GM10248 (cell line): Measurements from ENCODE around the gene LIMA1.

ENCODE experiments used
- CTCF ChIA-PET: fragments of 300-600 bp; sonication (Branson Sonifier 250); formaldehyde crosslinking; extraction: SDS; loops from one replicate; lab custom pipeline; 2021; ENCODE audit warnings: antibody characterized with exemption; lab: Yijun Ruan, JAX
- POLR2A ChIA-PET: fragments of 350-650 bp; sonication (Branson Sonifier 250); formaldehyde crosslinking; extraction: SDS; loops from one replicate; lab custom pipeline; 2020; ENCODE audit warnings: antibody characterized with exemption; lab: Yijun Ruan, JAX
- DNase-seq: peaks from one replicate; pipeline ENCODE4 v3.0.0; 2012; ENCODE audit errors: extremely low spot score
- TF ChIP-seq, protein P1 (sequence below): IDR thresholded peaks from 2 replicates; pipeline ENCODE4 v1.5.1; 2012; ENCODE audit warnings: mild to moderate bottlenecking, low read depth; ENCODE audit errors: extremely low read depth, missing control alignments, control extremely low read depth

Gene LIMA1

DNA sequence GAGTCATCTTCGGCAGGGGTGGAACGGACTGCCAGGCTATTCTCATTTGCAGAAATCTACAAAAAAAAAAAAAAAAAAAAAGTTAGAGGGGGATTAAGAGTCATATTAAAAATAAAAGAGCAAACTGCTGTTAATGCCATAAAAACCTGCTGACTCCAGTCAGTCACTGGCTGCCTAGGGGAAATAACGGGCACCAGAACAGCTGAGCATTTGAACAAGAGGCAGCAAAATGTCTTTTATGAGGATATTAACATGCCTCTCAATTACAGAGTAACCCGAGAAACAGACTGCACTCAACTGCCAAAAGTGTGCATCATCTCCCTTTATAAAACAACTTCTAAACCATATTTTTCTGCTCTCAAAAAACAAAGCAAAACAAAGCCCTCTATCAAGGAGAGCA is 87.5 kb downstream of the LIMA1 start:
- ChIA-PET CTCF (interaction anchor here (1.3 to 2.8 kb wide), 5 partner anchors 8 to 20 kb away, joined by 3 to 7 read pairs (median 6); no protein-coding TSS in a partner anchor), POLR2A (no interaction called here)
- TF ChIP-seq, protein P1, sequence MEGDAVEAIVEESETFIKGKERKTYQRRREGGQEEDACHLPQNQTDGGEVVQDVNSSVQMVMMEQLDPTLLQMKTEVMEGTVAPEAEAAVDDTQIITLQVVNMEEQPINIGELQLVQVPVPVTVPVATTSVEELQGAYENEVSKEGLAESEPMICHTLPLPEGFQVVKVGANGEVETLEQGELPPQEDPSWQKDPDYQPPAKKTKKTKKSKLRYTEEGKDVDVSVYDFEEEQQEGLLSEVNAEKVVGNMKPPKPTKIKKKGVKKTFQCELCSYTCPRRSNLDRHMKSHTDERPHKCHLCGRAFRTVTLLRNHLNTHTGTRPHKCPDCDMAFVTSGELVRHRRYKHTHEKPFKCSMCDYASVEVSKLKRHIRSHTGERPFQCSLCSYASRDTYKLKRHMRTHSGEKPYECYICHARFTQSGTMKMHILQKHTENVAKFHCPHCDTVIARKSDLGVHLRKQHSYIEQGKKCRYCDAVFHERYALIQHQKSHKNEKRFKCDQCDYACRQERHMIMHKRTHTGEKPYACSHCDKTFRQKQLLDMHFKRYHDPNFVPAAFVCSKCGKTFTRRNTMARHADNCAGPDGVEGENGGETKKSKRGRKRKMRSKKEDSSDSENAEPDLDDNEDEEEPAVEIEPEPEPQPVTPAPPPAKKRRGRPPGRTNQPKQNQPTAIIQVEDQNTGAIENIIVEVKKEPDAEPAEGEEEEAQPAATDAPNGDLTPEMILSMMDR, result no peak
- no peak for DNase-seq

DNA sequence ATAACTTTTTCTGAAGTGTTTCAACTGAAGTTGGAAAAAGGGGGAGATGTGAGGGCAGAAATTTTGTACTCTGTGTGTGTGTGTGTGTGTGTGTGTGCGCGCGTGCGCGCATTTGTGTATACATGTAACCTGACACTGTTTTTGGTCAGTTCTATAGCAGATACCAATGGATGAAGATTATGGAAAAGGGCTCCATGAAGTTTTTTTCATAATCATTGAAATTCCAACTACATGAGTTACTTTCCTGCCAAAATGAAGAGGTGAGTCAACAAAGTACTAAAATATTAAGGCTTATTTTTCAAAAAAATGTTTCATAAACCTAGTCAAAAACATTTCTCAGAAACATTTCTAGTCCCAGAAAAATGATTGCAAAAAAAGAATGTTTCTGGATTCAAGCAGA is 90.4 kb downstream of the LIMA1 start:
- TF ChIP-seq, protein P1, result no peak
- ChIA-PET CTCF (interaction anchor here (1.3 kb wide), 1 partner anchor 123 kb away, joined by 3 read pairs; no protein-coding TSS in a partner anchor), POLR2A (no interaction called here)
- DNase-seq, result no peak

DNA sequence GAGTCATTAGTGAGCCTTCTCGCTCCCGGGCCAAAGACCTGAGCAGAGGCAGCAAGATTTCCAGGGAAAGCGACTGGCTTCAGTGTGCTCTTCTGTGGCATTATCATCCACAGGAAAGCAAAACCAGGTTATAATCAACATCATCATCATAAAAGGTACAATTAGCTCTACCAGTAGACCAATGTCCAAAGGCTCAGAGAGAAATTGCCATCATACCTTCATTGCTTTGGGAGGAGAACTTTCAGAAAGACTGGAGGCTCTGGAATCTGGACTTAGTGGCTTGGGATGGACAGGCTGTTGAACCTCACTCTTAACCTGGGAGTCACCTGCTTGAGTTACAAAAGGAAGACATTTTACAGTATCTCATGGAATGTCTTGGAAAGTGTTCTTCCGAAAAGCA is 91.1 kb downstream of the LIMA1 start:
- no peak for DNase-seq
- CTCF ChIA-PET, result no interaction called here
- POLR2A ChIA-PET, result no interaction called here

DNA sequence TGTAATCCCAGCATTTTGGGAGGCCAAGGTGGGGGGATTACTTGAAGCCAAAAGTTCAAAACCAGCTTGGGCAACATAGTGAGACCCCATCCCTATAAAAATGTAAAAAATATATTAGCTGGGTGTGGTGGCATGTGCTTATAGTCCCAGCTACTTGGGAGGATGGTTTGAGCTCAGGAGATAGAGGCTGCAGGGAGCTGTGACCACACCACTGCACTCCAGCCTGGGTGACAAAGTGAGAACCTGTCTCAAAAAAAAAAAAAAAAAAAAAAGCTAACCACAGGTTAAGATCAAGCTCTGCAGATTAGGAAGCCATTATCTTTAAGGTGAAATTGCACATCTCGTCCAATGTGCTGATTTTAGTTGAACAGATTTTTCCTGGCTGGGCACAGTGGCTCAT is 92.5 kb downstream of the LIMA1 start:
- ChIA-PET POLR2A (interaction anchor here (0.7 kb wide), 1 partner anchor 20 kb away, joined by 5 read pairs; no protein-coding TSS in a partner anchor), CTCF (interaction anchor here (0.8 to 3.0 kb wide), 5 partner anchors 9 to 152 kb away, joined by 3 to 12 read pairs (median 4); no protein-coding TSS in a partner anchor)
- DNase-seq, result no peak
- TF ChIP-seq, protein P1, result no peak

More for the DNA sequence above, 91.1 kb downstream of the LIMA1 start:
- TF ChIP-seq, protein P1, result no peak

DNA sequence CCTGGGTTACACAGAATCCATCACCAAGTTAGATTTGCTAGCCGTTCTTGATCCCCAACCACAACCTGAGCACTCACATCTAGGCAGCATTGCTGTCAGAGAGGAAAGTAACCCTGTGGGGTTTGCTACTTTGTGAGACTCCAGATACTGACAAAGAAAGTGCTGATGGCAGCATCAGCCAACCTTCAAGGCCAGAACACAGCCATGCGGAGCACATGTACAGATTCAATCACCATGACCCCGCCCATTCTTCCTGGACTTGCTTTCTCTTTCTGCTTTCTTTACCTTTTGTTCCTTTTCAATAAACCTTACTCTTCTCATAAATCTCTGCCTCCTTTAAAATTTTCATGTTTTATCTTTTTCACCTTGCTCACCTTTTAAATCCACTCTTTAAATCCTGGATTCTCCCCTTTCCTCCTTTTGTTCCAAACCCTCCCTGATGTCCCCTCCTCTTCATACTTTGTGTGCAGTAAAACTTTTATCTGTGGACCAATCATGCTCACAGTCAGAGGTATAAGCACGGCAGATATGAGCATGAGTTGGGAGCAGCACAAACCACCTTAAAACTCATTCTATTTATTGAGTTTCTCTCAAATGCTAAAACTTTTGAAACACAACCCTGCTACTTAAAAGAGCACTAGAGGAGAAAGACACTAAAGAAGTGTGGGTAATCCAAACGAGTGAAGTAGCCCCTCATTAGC is 94.3 kb downstream of the LIMA1 start:
- DNase-seq, result peak; percentile 42
- POLR2A ChIA-PET, result no interaction called here
- CTCF ChIA-PET, result interaction anchor here (1.2 to 4.0 kb wide), 8 partner anchors 11 to 125 kb away, joined by 3 to 16 read pairs (median 8); partner anchors contain the start of gene COX14
- TF ChIP-seq, protein P1, result no peak

DNA sequence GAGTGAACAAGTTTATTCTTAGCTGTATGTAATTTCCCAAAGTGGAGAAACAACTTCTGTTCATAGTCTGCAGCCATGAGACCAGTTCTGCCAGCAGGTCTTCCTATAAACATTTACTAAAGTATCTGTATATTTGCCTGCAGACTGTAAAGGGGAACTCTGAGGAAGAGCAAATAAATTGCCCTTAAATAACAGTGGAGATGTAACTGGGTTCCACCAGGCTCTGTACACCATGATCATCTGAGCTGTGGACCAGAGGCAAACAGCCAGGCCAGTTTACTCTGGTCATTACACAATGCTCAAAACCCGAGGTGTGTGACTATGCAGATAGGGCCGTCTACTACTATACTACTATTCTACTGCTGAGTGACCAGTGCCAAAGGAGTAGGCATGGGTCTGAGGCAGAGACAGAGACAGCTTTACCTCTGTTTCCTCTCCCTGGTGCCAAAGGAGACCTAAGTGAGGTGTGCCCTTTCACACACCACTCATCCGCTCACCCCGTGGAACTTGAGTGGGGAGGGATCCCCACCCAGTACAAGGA is 95.0 kb downstream of the LIMA1 start:
- CTCF ChIA-PET, result interaction anchor here (1.0 to 4.0 kb wide), 11 partner anchors 9 to 132 kb away, joined by 3 to 16 read pairs (median 5); partner anchors contain the start of gene COX14
- POLR2A ChIA-PET, result no interaction called here

More for the DNA sequence above, 95.0 kb downstream of the LIMA1 start:
- no peak for DNase-seq
- TF ChIP-seq, protein P1, result no peak
